Mesenchymal stem cell (in vitro differentiated cells and primary cell): ENCODE results near the gene C1GALT1.

ENCODE experiments used
- DNase-seq: peaks from one replicate; pipeline ENCODE4 v3.0.0-alpha.2; 2013
- H2AFZ ChIP-seq: one replicate; pipeline ENCODE4 v1.6.1; 2013; ENCODE audit warnings: low read depth, mild to moderate bottlenecking, control low read depth, inconsistent platforms, low read length, moderate library complexity
- H2AK5ac ChIP-seq: 2 replicates; pipeline ENCODE4 v1.6.1; 2013; ENCODE audit warnings: low read length, moderate library complexity, mild to moderate bottlenecking, inconsistent platforms; ENCODE audit not compliant: severe bottlenecking
- H2BK120ac ChIP-seq: one replicate; pipeline ENCODE4 v1.6.1; 2013; ENCODE audit warnings: low read depth, mild to moderate bottlenecking, inconsistent platforms, low read length, moderate library complexity
- H2BK12ac ChIP-seq, 2 experiments: one replicate each; pipeline ENCODE4 v1.6.1; 2013; ENCODE audit warnings: inconsistent platforms in 2 of 2, low read length in 2 of 2, mild to moderate bottlenecking in 2 of 2, moderate library complexity in 2 of 2, control low read depth in 1 of 2
- H2BK15ac ChIP-seq: one replicate; pipeline ENCODE4 v1.6.1; 2013; ENCODE audit warnings: mild to moderate bottlenecking, low read depth, inconsistent platforms; ENCODE audit not compliant: poor library complexity, severe bottlenecking
- H2BK5ac ChIP-seq: 2 replicates; pipeline ENCODE4 v1.6.1; 2013; ENCODE audit warnings: low read depth, mild to moderate bottlenecking, low read length, control low read depth, inconsistent platforms; ENCODE audit not compliant: poor library complexity, severe bottlenecking
- H3K14ac ChIP-seq, 2 experiments: one replicate each; pipeline ENCODE4 v1.6.1; 2013; ENCODE audit warnings: inconsistent platforms in 2 of 2, low read length in 2 of 2, control low read depth in 1 of 2, mild to moderate bottlenecking in 1 of 2, moderate library complexity in 1 of 2
- H3K18ac ChIP-seq, 2 experiments: one replicate each; pipeline ENCODE4 v1.6.1; 2013; ENCODE audit warnings: inconsistent platforms in 2 of 2, low read length in 2 of 2, control low read depth in 1 of 2, low read depth in 1 of 2, mild to moderate bottlenecking in 1 of 2
- H3K23ac ChIP-seq, 2 experiments: one replicate each; pipeline ENCODE4 v1.6.1; 2013; ENCODE audit warnings: inconsistent platforms in 2 of 2, low read length in 2 of 2, mild to moderate bottlenecking in 2 of 2, moderate library complexity in 2 of 2, control low read depth in 1 of 2
- H3K27ac ChIP-seq: 2 replicates; pipeline ENCODE4 v1.5.1; 2013; ENCODE audit warnings: mild to moderate bottlenecking, moderate library complexity, low read length, control low read depth, inconsistent platforms; ENCODE audit not compliant: poor library complexity, severe bottlenecking
- H3K27me3 ChIP-seq, 2 experiments: 2 replicates each; pipeline versions ENCODE4 v1.6.1 to v1.7.0; 2013; ENCODE audit warnings: low read length in 2 of 2, mild to moderate bottlenecking in 2 of 2, moderate library complexity in 2 of 2, control low read depth in 1 of 2, inconsistent platforms in 1 of 2; ENCODE audit not compliant: control insufficient read depth in 1 of 2, insufficient read depth in 1 of 2
- H3K36me3 ChIP-seq, 2 experiments: 2 replicates each; pipeline versions ENCODE4 v1.6.1 to v1.7.0; 2013; ENCODE audit warnings: low read length in 2 of 2, control low read depth in 1 of 2, inconsistent platforms in 1 of 2, low read depth in 1 of 2, mild to moderate bottlenecking in 1 of 2; ENCODE audit not compliant: insufficient read depth in 2 of 2, control insufficient read depth in 1 of 2
- H3K4ac ChIP-seq, 2 experiments: one replicate each; pipeline ENCODE4 v1.6.1; 2013; ENCODE audit warnings: inconsistent platforms in 2 of 2, low read length in 2 of 2, mild to moderate bottlenecking in 2 of 2, moderate library complexity in 2 of 2, control low read depth in 1 of 2, low read depth in 1 of 2
- H3K4me1 ChIP-seq: 2 replicates; pipeline ENCODE4 v1.6.1; 2013; ENCODE audit warnings: low read depth, low read length, control low read depth; ENCODE audit not compliant: control insufficient read depth, insufficient read depth
- H3K4me2 ChIP-seq: 2 replicates; pipeline ENCODE4 v1.6.1; 2013; ENCODE audit warnings: low read length, mild to moderate bottlenecking, inconsistent platforms; ENCODE audit not compliant: poor library complexity, severe bottlenecking
- H3K4me3 ChIP-seq, 2 experiments: 2 replicates each; pipeline versions ENCODE4 v1.5.1 to v1.7.0; 2013; ENCODE audit warnings: low read length in 2 of 2, mild to moderate bottlenecking in 2 of 2, control low read depth in 1 of 2, low read depth in 1 of 2; ENCODE audit not compliant: insufficient read depth in 1 of 2
- H3K79me1 ChIP-seq: replicated peaks from 2 replicates; pipeline ENCODE4 v1.6.1; 2013; ENCODE audit warnings: mild to moderate bottlenecking, control low read depth, low read length, inconsistent platforms; ENCODE audit not compliant: poor library complexity, severe bottlenecking
- H3K9ac ChIP-seq: 2 replicates; pipeline ENCODE4 v1.7.0; 2013; ENCODE audit warnings: mild to moderate bottlenecking, low read length, moderate library complexity
- H3K9me3 ChIP-seq: 2 replicates; pipeline ENCODE4 v1.7.0; 2013; ENCODE audit warnings: mild to moderate bottlenecking, low read length; ENCODE audit not compliant: control insufficient read depth
- H4K8ac ChIP-seq: one replicate; pipeline ENCODE4 v1.6.1; 2013; ENCODE audit warnings: inconsistent platforms, mild to moderate bottlenecking, low read length, moderate library complexity
- H4K91ac ChIP-seq: one replicate; pipeline ENCODE4 v1.6.1; 2013; ENCODE audit warnings: mild to moderate bottlenecking, low read length, inconsistent platforms
- WGBS: methylation state at CpG from one replicate; pipeline ENCODE4 v1.1.7; 2013; ENCODE audit warnings: mixed read lengths; 5-methylcytosine and 5-hydroxymethylcytosine counted together

The C1GALT1 gene

GRCh38 chr7:7293092-7293491 lies 110.7 kb downstream of the C1GALT1 start:
- no peak overlapping the region for H3K4me3 ChIP-seq
- peak overlapping the region in 1 of 2 experiments; percentile 71 for H3K14ac ChIP-seq
- H2AFZ ChIP-seq = no peak overlapping the region
- no peak overlapping the region for H3K27ac ChIP-seq
- no peak for DNase-seq
- no peaks in the 10 kb centered on the region for H3K79me1 ChIP-seq
- H2AK5ac ChIP-seq = no peak overlapping the region
- no peak overlapping the region for H2BK15ac ChIP-seq
- H2BK120ac ChIP-seq = no peak overlapping the region
- no peak overlapping the region for H4K8ac ChIP-seq
- no peak overlapping the region for H3K9ac ChIP-seq
- no peak overlapping the region for H3K4me2 ChIP-seq
- H3K27me3 ChIP-seq = peaks cover 0 to 20% of the 10 kb centered on the region in 2 experiments
- H3K4me1 ChIP-seq = no peaks in the 10 kb centered on the region
- no peak overlapping the region for H4K91ac ChIP-seq
- H3K9me3 ChIP-seq = no peaks in the 10 kb centered on the region
- H3K4ac ChIP-seq = no peak overlapping the region
- no peak overlapping the region for H3K18ac ChIP-seq
- no peak overlapping the region for H2BK12ac ChIP-seq
- no peak overlapping the region for H3K23ac ChIP-seq
- H3K36me3 ChIP-seq = no peaks in the 10 kb centered on the region
- WGBS = 100% methylated on average over 2 of the region's 2 CpGs
- no peak overlapping the region for H2BK5ac ChIP-seq

GRCh38 chr7:7294911-7295310 lies 112.6 kb downstream of the C1GALT1 start:
- H4K91ac ChIP-seq = no peak overlapping the region
- no peak overlapping the region for H3K4me2 ChIP-seq
- no peak overlapping the region for H4K8ac ChIP-seq
- H3K27me3 ChIP-seq = peaks cover 0 to 20% of the 10 kb centered on the region in 2 experiments
- no peak overlapping the region for H3K23ac ChIP-seq
- no peak overlapping the region for H2BK12ac ChIP-seq
- H3K9ac ChIP-seq = no peak overlapping the region
- H3K36me3 ChIP-seq = no peaks in the 10 kb centered on the region
- no peaks in the 10 kb centered on the region for H3K9me3 ChIP-seq
- no peak overlapping the region for H3K27ac ChIP-seq
- no peak overlapping the region for H3K4ac ChIP-seq
- H2AFZ ChIP-seq = no peak overlapping the region
- WGBS = 90% methylated on average over 4 of the region's 4 CpGs
- no peak overlapping the region for H3K18ac ChIP-seq
- H2BK5ac ChIP-seq = no peak overlapping the region
- H3K4me3 ChIP-seq = no peak overlapping the region
- H2BK120ac ChIP-seq = no peak overlapping the region
- H2BK15ac ChIP-seq = no peak overlapping the region
- H3K79me1 ChIP-seq = no peaks in the 10 kb centered on the region
- DNase-seq = no peak
- H3K14ac ChIP-seq = no peak overlapping the region
- H3K4me1 ChIP-seq = no peaks in the 10 kb centered on the region
- no peak overlapping the region for H2AK5ac ChIP-seq
